Osteoblast (primary cell): ENCODE data around the gene ALOX5AP. TPM values are rescaled to one million over a fixed set of nuclear protein-coding genes. Genes with fewer than 3 reads are reported as not detected.

Experiments used
- DNase-seq: peaks from one replicate; pipeline ENCODE4 v3.0.0; 2011; ENCODE audit warnings: low spot score, mixed read lengths; ENCODE audit not compliant: insufficient read length; ENCODE audit errors: missing footprints
- H2AFZ ChIP-seq: 2 replicates; pipeline ENCODE4 v1.6.0; 2011; ENCODE audit warnings: mild to moderate bottlenecking, low read length
- H3K27ac ChIP-seq: 2 replicates; pipeline ENCODE4 v1.5.1; 2011; ENCODE audit warnings: mild to moderate bottlenecking, low read depth, low read length, moderate library complexity
- H3K27me3 ChIP-seq: 2 replicates; pipeline ENCODE4 v1.6.0; 2012; ENCODE audit warnings: mild to moderate bottlenecking, control low read depth, inconsistent platforms, low read length, moderate library complexity; ENCODE audit not compliant: insufficient read depth
- H3K36me3 ChIP-seq: 2 replicates; pipeline ENCODE4 v1.5.1; 2011; ENCODE audit warnings: mild to moderate bottlenecking, low read length, control low read depth, moderate library complexity; ENCODE audit not compliant: insufficient read depth
- H3K4me1 ChIP-seq: 2 replicates; pipeline ENCODE4 v1.5.1; 2011; ENCODE audit warnings: mild to moderate bottlenecking, low read length, control low read depth, moderate library complexity; ENCODE audit not compliant: insufficient read depth
- H3K4me2 ChIP-seq: 2 replicates; pipeline ENCODE4 v1.6.0; 2011; ENCODE audit warnings: mild to moderate bottlenecking, low read length; ENCODE audit not compliant: insufficient read depth
- H3K4me3 ChIP-seq: fragments of 200-600 bp; sonication (generic); 3 replicates; pipeline ENCODE4 v1.5.1; 2012; ENCODE audit warnings: mild to moderate bottlenecking, low read length, inconsistent platforms; ENCODE audit not compliant: insufficient read depth
- H3K79me2 ChIP-seq: 2 replicates; pipeline ENCODE4 v1.6.0; 2012; ENCODE audit warnings: mild to moderate bottlenecking, low read length, control low read depth, inconsistent platforms; ENCODE audit not compliant: insufficient read depth
- H3K9me3 ChIP-seq: 2 replicates; pipeline ENCODE4 v1.5.1; 2011; ENCODE audit warnings: low read depth, low read length, control low read depth
- H4K20me1 ChIP-seq: 2 replicates; pipeline ENCODE4 v1.6.0; 2012; ENCODE audit warnings: mild to moderate bottlenecking, low read length, control low read depth; ENCODE audit not compliant: insufficient read depth
- total RNA-seq: library from RNA; depleted of rRNA; stranded (reverse); fragments of >200 nt; gene quantifications from 2 replicates; pipeline ENCODE4 v1.2.3, GENCODE V29; 2012
- TF ChIP-seq, protein P1 (sequence below): IDR thresholded peaks from 2 replicates; pipeline ENCODE4 v1.5.1; 2011; ENCODE audit warnings: mild to moderate bottlenecking, low read depth, low read length, moderate library complexity; ENCODE audit errors: extremely low read depth

Gene ALOX5AP
- total RNA-seq, 1 donor, result not detected

DNA sequence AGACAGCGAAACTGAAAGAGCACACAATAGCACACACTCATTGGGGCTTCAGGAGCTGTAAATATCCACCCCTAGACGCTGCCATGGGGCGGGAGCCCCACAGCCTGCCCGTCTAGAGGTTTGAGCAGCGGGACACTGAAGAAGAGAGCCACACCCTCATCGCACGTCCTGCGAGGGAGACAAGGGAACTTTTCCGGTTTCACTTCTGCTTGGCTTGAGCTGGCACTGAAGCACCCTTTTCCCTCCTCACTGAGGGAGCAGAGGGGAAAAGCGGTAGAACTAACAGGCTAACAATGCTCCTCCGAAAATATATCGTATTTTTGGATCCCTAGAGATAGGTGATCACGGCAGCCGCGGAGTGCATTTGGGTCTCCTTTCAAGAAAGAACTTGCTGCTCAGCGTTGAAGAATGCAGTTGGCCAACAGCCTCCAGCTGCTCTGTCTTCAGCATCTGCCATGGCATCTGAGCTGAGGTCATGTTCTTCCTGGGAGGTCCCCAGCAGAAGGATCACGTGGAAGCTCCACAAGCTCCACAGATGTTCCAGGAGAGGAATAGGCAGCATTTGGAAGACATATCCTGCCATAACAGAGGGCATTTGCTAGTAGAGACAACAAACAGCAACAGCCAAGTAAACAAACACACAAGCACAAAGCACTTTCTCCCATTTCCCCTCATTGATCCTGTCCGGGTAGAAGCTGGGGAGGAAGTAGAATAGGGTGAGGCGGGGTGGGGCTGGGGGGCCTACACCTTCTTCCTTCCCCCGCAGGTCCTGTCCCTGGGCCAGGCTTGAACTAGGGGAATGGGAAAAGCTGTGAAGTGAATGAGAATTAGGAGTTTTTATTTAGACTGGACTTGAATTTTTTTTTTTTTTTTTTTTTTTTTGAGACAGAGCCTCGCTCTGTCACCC is 44.8 kb upstream of the ALOX5AP start:
- Histone ChIP-seq H3K79me2 (no peaks in the 10 kb centered on the region), H3K4me2 (peak overlapping the region; percentile 74), H2AFZ (peak overlapping the region; percentile 73), H3K4me3 (peak overlapping the region; percentile 63), H4K20me1 (no peaks in the 10 kb centered on the region), H3K36me3 (no peaks in the 10 kb centered on the region), H3K9me3 (no peaks in the 10 kb centered on the region), H3K4me1 (peaks cover 3% of the 10 kb centered on the region), H3K27ac (peak overlapping the region; percentile 61), H3K27me3 (peaks cover 6% of the 10 kb centered on the region)
- DNase-seq, result peak; percentile 85
- TF ChIP-seq, protein P1, sequence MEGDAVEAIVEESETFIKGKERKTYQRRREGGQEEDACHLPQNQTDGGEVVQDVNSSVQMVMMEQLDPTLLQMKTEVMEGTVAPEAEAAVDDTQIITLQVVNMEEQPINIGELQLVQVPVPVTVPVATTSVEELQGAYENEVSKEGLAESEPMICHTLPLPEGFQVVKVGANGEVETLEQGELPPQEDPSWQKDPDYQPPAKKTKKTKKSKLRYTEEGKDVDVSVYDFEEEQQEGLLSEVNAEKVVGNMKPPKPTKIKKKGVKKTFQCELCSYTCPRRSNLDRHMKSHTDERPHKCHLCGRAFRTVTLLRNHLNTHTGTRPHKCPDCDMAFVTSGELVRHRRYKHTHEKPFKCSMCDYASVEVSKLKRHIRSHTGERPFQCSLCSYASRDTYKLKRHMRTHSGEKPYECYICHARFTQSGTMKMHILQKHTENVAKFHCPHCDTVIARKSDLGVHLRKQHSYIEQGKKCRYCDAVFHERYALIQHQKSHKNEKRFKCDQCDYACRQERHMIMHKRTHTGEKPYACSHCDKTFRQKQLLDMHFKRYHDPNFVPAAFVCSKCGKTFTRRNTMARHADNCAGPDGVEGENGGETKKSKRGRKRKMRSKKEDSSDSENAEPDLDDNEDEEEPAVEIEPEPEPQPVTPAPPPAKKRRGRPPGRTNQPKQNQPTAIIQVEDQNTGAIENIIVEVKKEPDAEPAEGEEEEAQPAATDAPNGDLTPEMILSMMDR, result no peak

DNA sequence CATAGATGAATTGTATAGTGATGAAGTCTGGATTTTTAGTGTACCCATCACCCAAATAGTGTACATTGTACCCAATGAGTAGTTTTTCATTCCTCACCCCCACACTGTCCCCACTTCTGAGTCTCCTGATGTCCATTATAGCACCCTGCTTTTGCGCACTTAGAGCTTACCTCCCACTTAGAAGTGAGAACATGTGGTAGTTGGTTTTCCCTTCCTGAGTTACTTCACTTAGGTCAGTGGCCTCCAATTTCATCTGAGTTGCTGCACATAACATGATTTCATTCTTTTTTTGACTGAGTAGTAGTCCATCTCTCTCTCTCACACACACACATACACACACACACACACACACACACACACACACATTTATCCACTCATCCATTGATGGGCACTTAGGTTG is 43.2 kb upstream of the ALOX5AP start:
- DNase-seq, result no peak
- Histone ChIP-seq H3K9me3 (no peaks in the 10 kb centered on the region), H2AFZ (no peak overlapping the region), H3K36me3 (no peaks in the 10 kb centered on the region), H3K27ac (no peak overlapping the region), H3K4me3 (no peak overlapping the region), H4K20me1 (no peaks in the 10 kb centered on the region), H3K79me2 (no peaks in the 10 kb centered on the region), H3K4me1 (peaks cover 12% of the 10 kb centered on the region), H3K4me2 (no peak overlapping the region), H3K27me3 (peaks cover 6% of the 10 kb centered on the region)
- TF ChIP-seq, protein P1, result no peak

DNA sequence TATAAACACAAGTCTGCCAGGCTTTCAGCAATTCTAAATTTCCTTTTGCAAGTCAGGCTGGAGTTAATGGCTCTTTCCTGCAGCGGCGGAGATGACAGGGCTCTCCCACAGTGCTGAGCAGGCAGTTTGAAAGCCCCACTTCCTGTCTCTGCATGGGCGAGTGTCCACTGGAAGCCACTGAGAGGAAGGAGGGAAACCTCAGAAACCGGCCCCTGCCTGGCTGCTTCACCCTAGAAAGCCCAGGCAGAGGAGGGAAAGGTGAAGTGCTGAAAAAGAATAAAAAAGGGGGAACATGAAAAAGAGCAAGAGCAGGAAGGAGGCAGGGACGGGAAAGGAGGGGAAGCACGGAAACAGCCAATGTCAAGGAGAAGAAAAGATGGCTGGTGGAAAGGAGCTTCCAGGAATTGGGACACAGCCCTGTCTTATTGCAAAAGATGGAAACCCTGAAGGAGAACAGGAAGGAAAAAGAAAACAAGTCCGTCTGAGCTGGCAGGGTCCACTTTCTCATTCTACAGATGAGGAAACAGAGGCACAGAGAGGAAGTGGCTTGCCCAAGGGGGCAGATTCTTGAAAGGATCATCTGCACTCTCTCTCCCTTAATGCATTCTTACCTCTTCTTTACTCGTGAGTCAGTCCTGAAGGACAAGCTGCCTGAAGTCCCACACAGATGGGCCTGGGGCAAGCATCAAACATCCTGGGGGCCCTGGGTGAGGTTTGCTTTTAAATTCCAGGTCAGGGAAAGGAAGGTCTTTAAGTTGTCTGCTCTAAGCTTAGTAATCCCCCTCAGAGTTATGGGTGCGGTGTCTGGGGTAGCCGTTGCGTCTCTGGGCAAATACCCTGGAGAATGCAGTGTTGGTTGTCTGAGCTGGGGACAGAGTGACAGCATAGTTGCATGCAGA is 38.8 kb upstream of the ALOX5AP start:
- Histone ChIP-seq H4K20me1 (no peaks in the 10 kb centered on the region), H3K4me1 (peaks cover 24% of the 10 kb centered on the region), H2AFZ (peak overlapping the region; percentile 72), H3K4me3 (no peak overlapping the region), H3K9me3 (no peaks in the 10 kb centered on the region), H3K79me2 (no peaks in the 10 kb centered on the region), H3K36me3 (no peaks in the 10 kb centered on the region), H3K4me2 (peak overlapping the region; percentile 17), H3K27ac (no peak overlapping the region), H3K27me3 (no peaks in the 10 kb centered on the region)
- TF ChIP-seq, protein P1, result no peak
- DNase-seq, result no peak
